ENCODE measurements around the gene SLC26A6. TPM values are rescaled to one million over a fixed set of nuclear protein-coding genes. Genes with fewer than 3 reads are reported as not detected.

SLC26A6 gene
- total RNA-seq, 2 experiments from 2014 or later, result 13.5 to 14.4 TPM

- Mint-ChIP-seq H3K4me3 (no peak overlapping the region), H3K27me3 (no peaks in the 10 kb centered on the region), H3K36me3 (ENCODE audit: low read depth) (peaks cover 21% of the 10 kb centered on the region), H3K4me1 (ENCODE audit: low read depth) (peaks cover 4% of the 10 kb centered on the region), H3K27ac (no peak overlapping the region), H3K9me3 (no peaks in the 10 kb centered on the region)
- intact Hi-C loops (cut with DNase I, micrococcal nuclease), result no loop called here
- ChIA-PET POLR2A (interaction anchor here (1.0 kb wide), 1 partner anchor 12 kb away, joined by 4 read pairs; the partner anchor contains the start of gene SLC26A6), CTCF (no interaction called here)
- Histone ChIP-seq H3K27me3 (ENCODE audit: control insufficient read depth in 1 of 2, insufficient read depth in 2 of 2, low read length in 2 of 2) (no peaks in the 10 kb centered on the region), H3K4me1 (ENCODE audit: insufficient read depth, low read length) (peaks cover 8% of the 10 kb centered on the region), H3K9me3 (ENCODE audit: control insufficient read depth in 1 of 2, insufficient read depth in 1 of 2, low read length in 2 of 2) (peaks cover 0 to 14% of the 10 kb centered on the region in 2 experiments), H3K27ac (ENCODE audit: low read depth in 1 of 2, low read length in 2 of 2) (no peak overlapping the region), H3K4me3 (ENCODE audit: low read length) (no peak overlapping the region), H3K36me3 (ENCODE audit: insufficient read depth, low read length) (peaks cover 17% of the 10 kb centered on the region)
- ATAC-seq (ENCODE audit: poor library complexity) (no peak), DNase-seq (no peak)
- no peak for TF ChIP-seq CTCF (IDR thresholded peaks at IDR 0.05)
Observed at GRCh38 chr3:48623851-48624547, 11.3 kb downstream of the SLC26A6 start.

- peaks cover 8% of the 10 kb centered on the region for H3K4me1 ChIP-seq (ENCODE audit: insufficient read depth, low read length)
- no peak within 1 kb of the TSS for H3K27ac ChIP-seq (ENCODE audit: low read depth in 1 of 2, low read length in 2 of 2)
- Mint-ChIP-seq H3K27ac (no peak within 1 kb of the TSS), H3K27me3 (no peaks in the 10 kb centered on the region), H3K9me3 (no peaks in the 10 kb centered on the region), H3K4me3 (no peak within 1 kb of the TSS), H3K36me3 (ENCODE audit: low read depth) (peaks cover 2% of the 10 kb centered on the region), H3K4me1 (ENCODE audit: low read depth) (peaks cover 4% of the 10 kb centered on the region)
- no peaks in the 10 kb centered on the region for H3K27me3 ChIP-seq (ENCODE audit: control insufficient read depth in 1 of 2, insufficient read depth in 2 of 2, low read length in 2 of 2)
- peaks cover 3% of the 10 kb centered on the region for H3K36me3 ChIP-seq (ENCODE audit: insufficient read depth, low read length)
- CTCF ChIA-PET, result no interaction called here
- H3K4me3 ChIP-seq (ENCODE audit: low read length), result no peak within 1 kb of the TSS
- intact Hi-C loops (cut with DNase I, micrococcal nuclease), result no loop called here
- POLR2A ChIA-PET, result no interaction called here
- no peak for DNase-seq
- ATAC-seq (ENCODE audit: poor library complexity), result no peak
- H3K9me3 ChIP-seq (ENCODE audit: control insufficient read depth in 1 of 2, insufficient read depth in 1 of 2, low read length in 2 of 2), result peaks cover 20 to 32% of the 10 kb centered on the region in 2 experiments
- TF ChIP-seq CTCF (IDR thresholded peaks at IDR 0.05), result no peak
Observed at GRCh38 chr3:48621461-48621869, 13.8 kb downstream of the SLC26A6 start, which contains the start of gene TMEM89. Gene TMEM89 (minus strand): TSS chr3:48621769. CDS start chr3:48621756, 13 bp downstream.

- Mint-ChIP-seq H3K27ac (no peak overlapping the region), H3K4me1 (ENCODE audit: low read depth) (peaks cover 2% of the 10 kb centered on the region), H3K27me3 (no peaks in the 10 kb centered on the region), H3K36me3 (ENCODE audit: low read depth) (no peaks in the 10 kb centered on the region), H3K4me3 (no peak overlapping the region), H3K9me3 (no peaks in the 10 kb centered on the region)
- POLR2A ChIA-PET, result no interaction called here
- intact Hi-C loops (cut with DNase I, micrococcal nuclease), result no loop called here
- Histone ChIP-seq H3K27me3 (ENCODE audit: control insufficient read depth in 1 of 2, insufficient read depth in 2 of 2, low read length in 2 of 2) (no peaks in the 10 kb centered on the region), H3K9me3 (ENCODE audit: control insufficient read depth in 1 of 2, insufficient read depth in 1 of 2, low read length in 2 of 2) (peaks cover 20 to 32% of the 10 kb centered on the region in 2 experiments), H3K36me3 (ENCODE audit: insufficient read depth, low read length) (no peaks in the 10 kb centered on the region), H3K27ac (ENCODE audit: low read depth in 1 of 2, low read length in 2 of 2) (no peak overlapping the region), H3K4me1 (ENCODE audit: insufficient read depth, low read length) (peaks cover 8% of the 10 kb centered on the region), H3K4me3 (ENCODE audit: low read length) (no peak overlapping the region)
- ATAC-seq (ENCODE audit: poor library complexity), result no peak
- CTCF ChIA-PET, result no interaction called here
- DNase-seq, result no peak
- TF ChIP-seq CTCF (IDR thresholded peaks at IDR 0.05), result no peak
Observed at GRCh38 chr3:48619541-48620524, 15.4 kb downstream of the SLC26A6 start.

Measured in CD4-positive, alpha-beta T cell (primary cell).